Left renal pelvis (tissue), 4 donors: Measurements from ENCODE around the gene BCL2. TPM values are rescaled to one million over a fixed set of nuclear protein-coding genes. Genes with fewer than 3 reads are reported as not detected.
A peak's percentile ranks its signal among the peaks of the same experiment; 100 is the strongest.
"Not testable (repeated sequence)": the region's sequence is repeated elsewhere in the genome, so short reads cannot be mapped to it uniquely, and the experiment has no call there.

Experiments used
- DNase-seq, 4 donors: peaks; one replicate each; pipeline ENCODE4 v3.0.0-alpha.2; 2013; ENCODE audit warnings: low read depth in 4 of 4, low spot score in 3 of 4
- polyA plus RNA-seq, 4 donors: library from polyadenylated mRNA; unstranded; fragments of 120-200 nt; gene quantifications; one replicate each; pipeline ENCODE4 v1.2.1, GENCODE V29; 2013; ENCODE audit not compliant: insufficient read length in 4 of 4

BCL2 gene
- 10 to 100 TPM; 21.6 to 27.4 (median 24.5) TPM for polyA plus RNA-seq

GRCh38 chr18:63319383-63320122 lies at the start of gene BCL2:
TSS of gene BCL2 (minus strand) at chr18:63319769.
- no peak for DNase-seq

- DNase-seq, result no peak
These were observed 49.0 kb upstream of the BCL2 start for GRCh38 chr18:63368611-63369010.

GRCh38 chr18:63367053-63367953 lies 47.7 kb upstream of the BCL2 start, which contains the start of gene KDSR:
TSS of gene KDSR (minus strand) at chr18:63367206. CDS start at chr18:63367118, 88 bp downstream.
- DNase-seq, result peak; percentile 92 to 98 (median 97)

- DNase-seq, result no peak
These were observed 46.9 kb upstream of the BCL2 start for GRCh38 chr18:63366213-63367052.

- no peak for DNase-seq
These were observed 46.3 kb upstream of the BCL2 start for GRCh38 chr18:63365876-63366212.

- no peak for DNase-seq
These were observed 44.4 kb upstream of the BCL2 start for GRCh38 chr18:63363951-63364350.

- not testable (repeated sequence) for DNase-seq
These were observed 43.9 kb upstream of the BCL2 start for GRCh38 chr18:63363420-63363819.

GRCh38 chr18:63356272-63356896 lies 36.8 kb upstream of the BCL2 start:
- DNase-seq, result no peak

- no peak for DNase-seq
These were observed 30.7 kb upstream of the BCL2 start for GRCh38 chr18:63350230-63350629.

GRCh38 chr18:63348508-63349136 lies 29.1 kb upstream of the BCL2 start:
- no peak for DNase-seq

GRCh38 chr18:63346480-63347183 lies 27.1 kb upstream of the BCL2 start:
- DNase-seq, result no peak

GRCh38 chr18:63346031-63346430 lies 26.5 kb upstream of the BCL2 start:
- no peak for DNase-seq

GRCh38 chr18:63344918-63345317 lies 25.3 kb upstream of the BCL2 start:
- DNase-seq, result no peak

GRCh38 chr18:63344263-63344662 lies 24.7 kb upstream of the BCL2 start:
- no peak for DNase-seq

- DNase-seq, result no peak
These were observed 22.6 kb upstream of the BCL2 start for GRCh38 chr18:63342206-63342605.

- DNase-seq, result no peak
These were observed 20.4 kb upstream of the BCL2 start for GRCh38 chr18:63339920-63340484.

- DNase-seq, result no peak
These were observed 17.0 kb upstream of the BCL2 start for GRCh38 chr18:63336366-63337099.

GRCh38 chr18:63331105-63331504 lies 11.5 kb upstream of the BCL2 start:
- DNase-seq, result no peak
